H9 (cell line): ENCODE data around the gene NEMP2. TPM values are rescaled to one million over a fixed set of nuclear protein-coding genes. Genes with fewer than 3 reads are reported as not detected.

Experiments used
- DNase-seq: peaks from one replicate; pipeline ENCODE4 v3.0.0-alpha.2; 2017
- H2AFZ ChIP-seq: one replicate; pipeline ENCODE4 v1.6.1; 2013; ENCODE audit warnings: mild to moderate bottlenecking, low read length, control low read depth, moderate library complexity
- H2AK5ac ChIP-seq: 2 replicates; pipeline ENCODE4 v1.6.1; 2013; ENCODE audit warnings: low read length, control low read depth, mixed read lengths; ENCODE audit not compliant: insufficient read length
- H2BK120ac ChIP-seq: one replicate; pipeline ENCODE4 v1.6.1; 2013; ENCODE audit warnings: low read depth, mild to moderate bottlenecking, low read length, control low read depth, inconsistent platforms; ENCODE audit not compliant: poor library complexity, severe bottlenecking
- H2BK12ac ChIP-seq: 2 replicates; pipeline ENCODE4 v1.6.1; 2013; ENCODE audit warnings: low read length, control low read depth, mixed read lengths, low read depth; ENCODE audit not compliant: insufficient read length
- H2BK15ac ChIP-seq: 2 replicates; pipeline ENCODE4 v1.6.1; 2013; ENCODE audit warnings: low read depth, low read length, control low read depth
- H2BK20ac ChIP-seq: one replicate; pipeline ENCODE4 v1.6.1; 2013; ENCODE audit warnings: low read depth, mild to moderate bottlenecking, low read length, control low read depth, inconsistent platforms; ENCODE audit not compliant: poor library complexity, severe bottlenecking
- H2BK5ac ChIP-seq: 2 replicates; pipeline ENCODE4 v1.6.1; 2013; ENCODE audit warnings: low read length, control low read depth, mixed read lengths; ENCODE audit not compliant: insufficient read length
- H3K14ac ChIP-seq: 2 replicates; pipeline ENCODE4 v1.6.1; 2013; ENCODE audit warnings: low read length, control low read depth; ENCODE audit not compliant: insufficient read depth
- H3K18ac ChIP-seq: 2 replicates; pipeline ENCODE4 v1.6.1; 2013; ENCODE audit warnings: low read depth, mild to moderate bottlenecking, mixed read lengths, low read length, control low read depth; ENCODE audit not compliant: insufficient read length
- H3K23ac ChIP-seq: 2 replicates; pipeline ENCODE4 v1.6.1; 2013; ENCODE audit warnings: low read length, control low read depth, mixed read lengths, low read depth; ENCODE audit not compliant: insufficient read length
- H3K23me2 ChIP-seq: 2 replicates; pipeline ENCODE4 v1.6.1; 2013; ENCODE audit warnings: low read depth, mild to moderate bottlenecking, mixed read lengths, low read length, control low read depth; ENCODE audit not compliant: insufficient read length, poor library complexity, severe bottlenecking
- H3K27ac ChIP-seq: 2 replicates; pipeline ENCODE4 v1.5.1; 2013; ENCODE audit warnings: low read length, control low read depth, mixed read lengths, low read depth; ENCODE audit not compliant: insufficient read length
- H3K27me3 ChIP-seq: 2 replicates; pipeline ENCODE4 v1.6.1; 2013; ENCODE audit warnings: low read length, control low read depth, inconsistent platforms; ENCODE audit not compliant: insufficient read depth
- H3K4ac ChIP-seq: 2 replicates; pipeline ENCODE4 v1.6.1; 2013; ENCODE audit warnings: low read depth, mild to moderate bottlenecking, control low read depth, inconsistent platforms, low read length, moderate library complexity
- H3K4me1 ChIP-seq: 2 replicates; pipeline ENCODE4 v1.6.1; 2013; ENCODE audit warnings: low read length, control low read depth, inconsistent platforms; ENCODE audit not compliant: insufficient read depth
- H3K4me2 ChIP-seq: 2 replicates; pipeline ENCODE4 v1.6.1; 2013; ENCODE audit warnings: low read length, control low read depth, mixed read lengths; ENCODE audit not compliant: insufficient read length, insufficient read depth
- H3K56ac ChIP-seq: 2 replicates; pipeline ENCODE4 v1.6.1; 2013; ENCODE audit warnings: low read depth, mild to moderate bottlenecking, mixed read lengths, low read length, control low read depth; ENCODE audit not compliant: insufficient read length
- H3K79me1 ChIP-seq: 2 replicates; pipeline ENCODE4 v1.6.1; 2013; ENCODE audit warnings: low read depth, mild to moderate bottlenecking, moderate library complexity, low read length, control low read depth, inconsistent platforms; ENCODE audit not compliant: insufficient read depth, poor library complexity, severe bottlenecking
- H3K79me2 ChIP-seq: 2 replicates; pipeline ENCODE4 v1.6.1; 2013; ENCODE audit warnings: low read length, control low read depth, inconsistent platforms; ENCODE audit not compliant: insufficient read depth
- H3K9ac ChIP-seq: 2 replicates; pipeline ENCODE4 v1.6.1; 2013; ENCODE audit warnings: low read length, control low read depth, mixed read lengths; ENCODE audit not compliant: insufficient read length; ENCODE audit errors: extremely low read depth
- H3K9me3 ChIP-seq: one replicate; pipeline ENCODE4 v1.6.1; 2013; ENCODE audit warnings: low read depth, low read length, inconsistent platforms; ENCODE audit not compliant: control insufficient read depth
- H3T11ph ChIP-seq: one replicate; pipeline ENCODE4 v1.6.1; 2013; ENCODE audit warnings: mild to moderate bottlenecking, low read length, control low read depth, inconsistent platforms
- H4K20me1 ChIP-seq: one replicate; pipeline ENCODE4 v1.6.1; 2013; ENCODE audit not compliant: control insufficient read depth, insufficient read length, insufficient read depth
- H4K5ac ChIP-seq: 2 replicates; pipeline ENCODE4 v1.6.1; 2013; ENCODE audit warnings: low read depth, mild to moderate bottlenecking, mixed read lengths, low read length, control low read depth; ENCODE audit not compliant: insufficient read length
- H4K8ac ChIP-seq: replicated peaks from 2 replicates; pipeline ENCODE4 v1.6.1; 2013; ENCODE audit warnings: low read length, control low read depth, mixed read lengths, low read depth; ENCODE audit not compliant: insufficient read length
- H4K91ac ChIP-seq: 2 replicates; pipeline ENCODE4 v1.6.1; 2013; ENCODE audit warnings: low read depth, mild to moderate bottlenecking, moderate library complexity, mixed read lengths, low read length, control low read depth; ENCODE audit not compliant: insufficient read length
- H3K27ac Mint-ChIP-seq, 3 experiments: 2 replicates in 2 of 3; 3 replicates in 1 of 3; pipeline ENCODE4 v1.8.0; 2020 to 2021; ENCODE audit warnings: mixed read lengths in 3 of 3, mild to moderate bottlenecking in 1 of 3, moderate library complexity in 1 of 3
- H3K27me3 Mint-ChIP-seq: 2 replicates; pipeline ENCODE4 v1.8.0; 2021; ENCODE audit warnings: low read depth, mild to moderate bottlenecking, moderate library complexity, mixed read lengths
- H3K36me3 Mint-ChIP-seq, 3 experiments: 2 replicates in 2 of 3; 3 replicates in 1 of 3; pipeline ENCODE4 v1.8.0; 2020 to 2021; ENCODE audit warnings: low read depth in 3 of 3, mixed read lengths in 3 of 3; ENCODE audit not compliant: insufficient read depth in 1 of 3
- H3K4me1 Mint-ChIP-seq, 2 experiments: 2 replicates each; pipeline ENCODE4 v1.8.0; 2020; ENCODE audit warnings: mixed read lengths in 2 of 2
- H3K4me3 Mint-ChIP-seq, 2 experiments: 2 replicates in 1 of 2; 3 replicates in 1 of 2; pipeline ENCODE4 v1.8.0; 2020 to 2021; ENCODE audit warnings: mild to moderate bottlenecking in 2 of 2, mixed read lengths in 2 of 2, moderate library complexity in 1 of 2
- H3K9me3 Mint-ChIP-seq, 2 experiments: 2 replicates in 1 of 2; 3 replicates in 1 of 2; pipeline ENCODE4 v1.8.0; 2020; ENCODE audit warnings: mild to moderate bottlenecking in 2 of 2, mixed read lengths in 2 of 2, moderate library complexity in 1 of 2
- WGBS: extraction: QIAGEN DNeasy Blood & Tissue Kit; methylation state at CpG from one replicate; pipeline ENCODE4 v1.1.7; 2013; ENCODE audit warnings: missing lambda C conversion rate, low lambda C conversion rate, mixed read lengths; ENCODE audit not compliant: insufficient read length; ENCODE audit errors: extremely low coverage; 5-methylcytosine and 5-hydroxymethylcytosine counted together
- total RNA-seq: library from RNA; stranded (reverse); gene quantifications from 2 replicates; pipeline ENCODE4 v1.2.1, GENCODE V29; 2021
- TF ChIP-seq, protein P1 (sequence below): fragments of 200-600 bp; sonication (generic); conservative IDR thresholded peaks from 3 replicates; pipeline ENCODE4 v1.8.0; 2021; ENCODE audit warnings: antibody characterized with exemption, mild to moderate bottlenecking

Gene NEMP2
- total RNA-seq, 1 experiment from 2014 or later = 5.3 TPM

- Histone ChIP-seq H2BK120ac (no peak overlapping the region), H3K14ac (no peak overlapping the region), H2AK5ac (no peak overlapping the region), H4K8ac (no peak overlapping the region), H2BK5ac (no peak overlapping the region), H2AFZ (no peak overlapping the region), H3T11ph (no peak overlapping the region), H3K23me2 (no peaks in the 10 kb centered on the region), H3K27me3 (no peaks in the 10 kb centered on the region), H2BK12ac (no peak overlapping the region), H3K79me1 (no peaks in the 10 kb centered on the region), H4K20me1 (no peaks in the 10 kb centered on the region), H3K23ac (no peak overlapping the region), H3K9ac (no peak overlapping the region), H3K79me2 (no peaks in the 10 kb centered on the region), H3K18ac (no peak overlapping the region), H4K91ac (no peak overlapping the region), H3K4ac (no peak overlapping the region), H3K4me1 (peaks cover 2% of the 10 kb centered on the region; the same call in 1 of the 2 replicates), H2BK20ac (no peak overlapping the region), H3K4me2 (no peak overlapping the region), H4K5ac (no peak overlapping the region), H2BK15ac (no peak overlapping the region), H3K56ac (no peak overlapping the region), H3K9me3 (no peaks in the 10 kb centered on the region), H3K27ac (no peak overlapping the region)
- H3K27ac Mint-ChIP-seq = no peak overlapping the region
- no peak overlapping the region for H3K4me3 Mint-ChIP-seq
- DNase-seq = no peak
- WGBS = no CpG with 5 or more reads among the region's 1 CpG
- H3K4me1 Mint-ChIP-seq = peaks cover 11 to 12% of the 10 kb centered on the region in 2 experiments
- TF ChIP-seq, protein P1, sequence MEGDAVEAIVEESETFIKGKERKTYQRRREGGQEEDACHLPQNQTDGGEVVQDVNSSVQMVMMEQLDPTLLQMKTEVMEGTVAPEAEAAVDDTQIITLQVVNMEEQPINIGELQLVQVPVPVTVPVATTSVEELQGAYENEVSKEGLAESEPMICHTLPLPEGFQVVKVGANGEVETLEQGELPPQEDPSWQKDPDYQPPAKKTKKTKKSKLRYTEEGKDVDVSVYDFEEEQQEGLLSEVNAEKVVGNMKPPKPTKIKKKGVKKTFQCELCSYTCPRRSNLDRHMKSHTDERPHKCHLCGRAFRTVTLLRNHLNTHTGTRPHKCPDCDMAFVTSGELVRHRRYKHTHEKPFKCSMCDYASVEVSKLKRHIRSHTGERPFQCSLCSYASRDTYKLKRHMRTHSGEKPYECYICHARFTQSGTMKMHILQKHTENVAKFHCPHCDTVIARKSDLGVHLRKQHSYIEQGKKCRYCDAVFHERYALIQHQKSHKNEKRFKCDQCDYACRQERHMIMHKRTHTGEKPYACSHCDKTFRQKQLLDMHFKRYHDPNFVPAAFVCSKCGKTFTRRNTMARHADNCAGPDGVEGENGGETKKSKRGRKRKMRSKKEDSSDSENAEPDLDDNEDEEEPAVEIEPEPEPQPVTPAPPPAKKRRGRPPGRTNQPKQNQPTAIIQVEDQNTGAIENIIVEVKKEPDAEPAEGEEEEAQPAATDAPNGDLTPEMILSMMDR = no peak
- H3K36me3 Mint-ChIP-seq = no peaks in the 10 kb centered on the region
- H3K9me3 Mint-ChIP-seq = no peaks in the 10 kb centered on the region
- no peaks in the 10 kb centered on the region for H3K27me3 Mint-ChIP-seq
Measured at GRCh38 chr2:190499273-190499672, 35.2 kb downstream of the NEMP2 start.
